RWPE1 (cell line): Measurements from ENCODE around the gene USH1C.

Experiments used
- CTCF ChIA-PET: fragments of 350-600 bp; sonication (Branson Sonifier 250); formaldehyde crosslinking; extraction: SDS; loops from one replicate; lab custom pipeline; 2021; lab: Yijun Ruan, JAX
- POLR2A ChIA-PET: fragments of 400-600 bp; formaldehyde crosslinking; extraction: SDS; loops from one replicate; lab custom pipeline; 2020; ENCODE audit warnings: antibody characterized with exemption; ENCODE audit not compliant: low non-redundant PET; lab: Yijun Ruan, JAX
- DNase-seq: peaks from one replicate; pipeline ENCODE4 v3.0.0; 2012; ENCODE audit warnings: low spot score
- H3K27ac ChIP-seq: fragments of 450-650 bp; 2 replicates; pipeline ENCODE4 v1.5.1; 2017
- TF ChIP-seq, protein P1 (sequence below): fragments of 450-650 bp; conservative IDR thresholded peaks from 2 replicates; pipeline ENCODE4 v1.5.1; 2017; ENCODE audit warnings: low read depth, mild to moderate bottlenecking

The USH1C gene

DNA sequence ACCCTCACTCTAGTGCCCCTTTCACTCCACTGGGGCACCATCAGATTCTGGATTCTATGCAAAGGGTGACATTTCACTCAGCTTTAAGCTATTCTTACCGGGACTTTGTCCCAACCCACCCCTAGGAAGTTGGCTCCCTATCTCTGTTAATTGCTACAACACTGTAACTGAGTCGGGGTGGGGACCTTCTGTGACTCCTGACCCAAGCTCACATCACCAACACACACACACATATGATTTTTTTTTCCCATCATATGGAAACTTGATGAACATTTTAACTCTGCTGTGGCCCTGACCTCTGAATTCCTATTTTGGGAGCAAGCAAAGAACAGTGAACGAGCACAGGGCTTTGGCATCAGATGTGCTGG, 16.6 kb downstream of the USH1C start:
- TF ChIP-seq, protein P1, sequence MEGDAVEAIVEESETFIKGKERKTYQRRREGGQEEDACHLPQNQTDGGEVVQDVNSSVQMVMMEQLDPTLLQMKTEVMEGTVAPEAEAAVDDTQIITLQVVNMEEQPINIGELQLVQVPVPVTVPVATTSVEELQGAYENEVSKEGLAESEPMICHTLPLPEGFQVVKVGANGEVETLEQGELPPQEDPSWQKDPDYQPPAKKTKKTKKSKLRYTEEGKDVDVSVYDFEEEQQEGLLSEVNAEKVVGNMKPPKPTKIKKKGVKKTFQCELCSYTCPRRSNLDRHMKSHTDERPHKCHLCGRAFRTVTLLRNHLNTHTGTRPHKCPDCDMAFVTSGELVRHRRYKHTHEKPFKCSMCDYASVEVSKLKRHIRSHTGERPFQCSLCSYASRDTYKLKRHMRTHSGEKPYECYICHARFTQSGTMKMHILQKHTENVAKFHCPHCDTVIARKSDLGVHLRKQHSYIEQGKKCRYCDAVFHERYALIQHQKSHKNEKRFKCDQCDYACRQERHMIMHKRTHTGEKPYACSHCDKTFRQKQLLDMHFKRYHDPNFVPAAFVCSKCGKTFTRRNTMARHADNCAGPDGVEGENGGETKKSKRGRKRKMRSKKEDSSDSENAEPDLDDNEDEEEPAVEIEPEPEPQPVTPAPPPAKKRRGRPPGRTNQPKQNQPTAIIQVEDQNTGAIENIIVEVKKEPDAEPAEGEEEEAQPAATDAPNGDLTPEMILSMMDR = no peak
- DNase-seq = no peak
- CTCF ChIA-PET = interaction anchor here (0.6 to 2.5 kb wide), 11 partner anchors 9 to 179 kb away, joined by 3 to 20 read pairs (median 3); partner anchors contain the start of gene KCNJ11
- POLR2A ChIA-PET = no interaction called here
- no peak overlapping the region for H3K27ac ChIP-seq

DNA sequence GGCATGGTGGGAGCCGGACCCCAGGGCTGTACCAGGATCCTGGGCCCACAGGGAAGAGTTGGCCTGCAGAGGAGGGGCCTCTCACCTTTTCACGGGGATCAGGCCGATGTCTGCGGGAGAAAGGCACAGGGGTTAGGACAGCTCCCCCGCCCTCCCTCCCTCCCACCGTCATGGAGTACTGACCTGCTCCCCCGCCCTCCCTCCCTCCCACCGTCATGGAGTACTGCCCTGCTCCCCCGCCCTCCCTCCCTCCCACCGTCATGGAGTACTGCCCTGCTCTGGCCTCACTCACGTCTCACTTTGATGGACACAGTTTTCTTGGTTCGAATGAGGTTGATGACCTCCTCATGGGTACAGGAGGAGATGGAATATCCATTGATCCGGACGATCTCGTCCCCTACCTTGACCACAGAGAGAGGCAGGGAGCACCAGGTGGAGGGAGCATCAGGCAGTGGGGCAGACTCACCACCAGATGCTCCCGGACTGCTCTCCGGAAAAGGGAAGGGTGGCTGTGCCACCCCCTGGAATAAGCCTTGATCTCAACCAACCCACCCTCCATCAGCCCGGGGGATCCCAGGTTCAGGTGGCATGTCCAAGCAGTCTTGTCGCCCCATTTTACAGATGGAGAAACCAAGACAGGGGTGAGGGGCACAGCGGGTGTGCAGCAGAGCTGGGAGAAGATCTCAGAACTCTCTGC, 17.1 kb downstream of the USH1C start:
- H3K27ac ChIP-seq = no peak overlapping the region
- no peak for DNase-seq
- ChIA-PET CTCF (interaction anchor here (1.0 to 2.5 kb wide), 6 partner anchors 8 to 178 kb away, joined by 3 to 20 read pairs (median 4); partner anchors contain the start of gene KCNJ11), POLR2A (no interaction called here)
- TF ChIP-seq, protein P1 = no peak

DNA sequence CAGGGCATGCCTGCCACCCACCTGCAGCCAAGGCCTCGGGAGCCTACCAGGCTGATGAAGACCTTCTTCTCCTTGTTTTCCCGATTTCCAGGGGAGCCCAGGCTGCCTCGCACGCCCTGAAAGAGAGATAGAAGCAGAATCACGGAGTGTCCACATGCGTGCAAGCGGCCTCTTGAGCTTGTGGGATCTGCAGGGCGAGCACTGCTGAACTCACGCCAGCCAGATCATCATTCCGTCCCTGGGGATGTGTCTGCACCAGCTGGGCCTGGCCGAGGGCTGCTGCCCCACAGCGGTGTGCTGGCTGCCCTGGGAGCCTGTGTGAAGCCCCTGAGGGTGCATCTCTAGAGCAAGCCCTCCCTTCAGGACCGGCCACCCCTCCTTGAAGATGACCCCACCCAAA, 17.9 kb downstream of the USH1C start:
- H3K27ac ChIP-seq = no peak overlapping the region
- CTCF ChIA-PET = interaction anchor here (1.5 kb wide), 1 partner anchor 142 kb away, joined by 3 read pairs; no protein-coding TSS in a partner anchor
- no peak for DNase-seq
- TF ChIP-seq, protein P1 = no peak
- POLR2A ChIA-PET = interaction anchor here (0.6 kb wide), 1 partner anchor 198 kb away, joined by 3 read pairs; no protein-coding TSS in a partner anchor

DNA sequence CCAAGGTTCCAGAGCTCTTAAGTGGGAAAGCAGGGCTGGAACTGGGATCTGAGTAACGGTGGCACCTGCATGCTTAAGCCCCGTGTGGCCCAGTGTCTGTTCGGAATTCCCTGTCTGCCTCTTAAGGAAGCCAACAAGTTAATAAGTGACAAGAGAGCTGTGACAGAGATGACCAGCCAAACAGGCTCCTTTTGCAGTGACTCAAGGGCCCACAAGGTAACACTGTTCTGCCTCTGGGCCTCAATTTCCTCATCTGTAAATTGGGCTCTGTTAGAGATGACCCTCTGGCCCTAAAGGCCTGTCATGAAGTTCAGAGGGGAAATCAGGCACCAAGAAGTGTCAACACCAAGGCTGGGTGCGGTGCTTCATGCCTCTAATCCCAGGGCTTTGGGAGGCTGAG, 18.6 kb downstream of the USH1C start:
- TF ChIP-seq, protein P1 = no peak
- ChIA-PET POLR2A (no interaction called here), CTCF (interaction anchor here (1.5 kb wide), 1 partner anchor 141 kb away, joined by 3 read pairs; no protein-coding TSS in a partner anchor)
- DNase-seq = no peak
- no peak overlapping the region for H3K27ac ChIP-seq

DNA sequence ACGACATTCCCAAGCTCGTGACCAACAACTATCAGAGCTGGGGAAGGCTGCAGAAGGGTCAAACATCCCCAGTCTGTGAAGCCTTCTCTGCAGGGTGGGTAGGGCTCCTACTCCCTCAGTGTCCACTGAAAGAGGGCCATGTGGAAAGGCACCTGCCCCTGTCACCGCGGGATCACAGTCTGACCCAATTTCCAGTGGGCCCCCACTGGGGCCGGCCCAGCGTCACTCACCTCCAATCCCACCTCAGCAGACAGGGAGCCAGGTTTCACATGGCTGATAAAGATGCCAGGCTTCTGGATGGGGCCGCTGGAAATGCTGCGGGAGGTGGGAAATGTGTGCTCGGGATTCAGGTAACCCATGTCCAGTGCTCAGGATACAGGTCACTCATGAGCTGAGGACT, 20.0 kb downstream of the USH1C start:
- no peak overlapping the region for H3K27ac ChIP-seq
- TF ChIP-seq, protein P1 = no peak
- no peak for DNase-seq
- ChIA-PET POLR2A (no interaction called here), CTCF (interaction anchor here (0.6 kb wide), 1 partner anchor 522 kb away, joined by 3 read pairs; no protein-coding TSS in a partner anchor)

DNA sequence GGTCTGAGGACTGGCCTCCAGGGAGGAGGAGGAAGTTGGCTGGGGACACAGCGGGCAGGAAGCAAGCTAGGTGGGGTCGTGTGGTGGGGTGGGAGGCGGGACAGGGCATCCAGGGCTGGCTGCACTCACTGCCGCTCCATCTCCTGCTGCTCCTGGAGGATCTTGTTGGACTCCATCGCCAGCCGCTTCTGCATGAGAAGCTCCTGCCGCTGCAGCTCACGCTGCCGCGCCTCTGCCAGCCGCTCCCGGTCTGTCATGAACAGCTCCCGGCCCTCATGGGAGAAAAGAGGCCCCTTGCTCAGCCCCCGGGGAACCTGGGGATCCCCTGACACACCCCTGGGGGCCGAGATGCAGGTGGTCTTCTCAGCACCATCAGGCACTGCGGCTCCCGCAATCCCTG, 21.6 kb downstream of the USH1C start:
- ChIA-PET POLR2A (no interaction called here), CTCF (no interaction called here)
- DNase-seq = no peak
- TF ChIP-seq, protein P1 = no peak
- H3K27ac ChIP-seq = no peak overlapping the region
